Testis (tissue), 3 donors: ENCODE measurements around the gene MRPL37. TPM values are rescaled to one million over a fixed set of nuclear protein-coding genes. Genes with fewer than 3 reads are reported as not detected.

Source experiments
- DNase-seq: peaks from one replicate; pipeline ENCODE4 v3.0.0-alpha.2; 2019
- H3K27ac ChIP-seq, 2 donors: fragments of 200-600 bp; sonication (generic); one replicate each; pipeline ENCODE4 v1.5.1; 2019
- H3K27me3 ChIP-seq: fragments of 200-600 bp; sonication (generic); one replicate; pipeline ENCODE4 v1.5.1; 2019
- H3K36me3 ChIP-seq: fragments of 200-600 bp; sonication (generic); one replicate; pipeline ENCODE4 v1.5.1; 2017; ENCODE audit warnings: low read depth; ENCODE audit errors: missing control alignments
- H3K4me1 ChIP-seq: fragments of 200-600 bp; sonication (generic); one replicate; pipeline ENCODE4 v1.5.1; 2019
- H3K4me3 ChIP-seq, 2 donors: fragments of 200-600 bp; sonication (generic); one replicate each; pipeline ENCODE4 v1.5.1; 2017 to 2019
- H3K9me3 ChIP-seq: fragments of 200-600 bp; sonication (generic); one replicate; pipeline ENCODE4 v1.5.1; 2017
- CTCF ChIP-seq, 3 experiments: fragments of 450-650 bp in 2 of 3; fragments of 200-600 bp in 1 of 3; sonication (generic) in 1 of 3; IDR thresholded peaks; one replicate each; pipeline ENCODE4 v1.5.1; 2016 to 2019; ENCODE audit warnings: antibody characterized with exemption in 3 of 3, mild to moderate bottlenecking in 2 of 3, moderate library complexity in 1 of 3
- POLR2A ChIP-seq: fragments of 450-650 bp; IDR thresholded peaks from one replicate; pipeline ENCODE4 v1.6.1; 2017; ENCODE audit warnings: antibody characterized with exemption, mild to moderate bottlenecking, moderate library complexity
- WGBS, 2 donors: methylation state at CpG; one replicate each; pipeline ENCODE4 v1.1.5; 2018; 5-methylcytosine and 5-hydroxymethylcytosine counted together
- intact Hi-C: fragments of 100-400 bp; cut with DNase I; formaldehyde crosslinking; loops from one replicate; pipeline ENCODE4 v1.15.1; 2023; ENCODE audit warnings: low total_unique reads
- polyA plus RNA-seq: library from polyadenylated mRNA; stranded (reverse); fragments of 350-450 nt; fragmentation: Illumina TruSeq; extraction: RNeasy Lipid Tissue Mini Kit (QIAGEN cat#74804); gene quantifications from one replicate; pipeline ENCODE4 v1.2.3, GENCODE V29; 2014; ENCODE audit warnings: low read depth, low replicate concordance; ENCODE audit not compliant: insufficient read depth
- total RNA-seq, 2 donors: library from RNA; depleted of rRNA; stranded (reverse); fragments of >200 nt; gene quantifications; one replicate each; pipeline ENCODE4 v1.2.3, GENCODE V29; 2016

Gene MRPL37
- total and polyA plus RNA-seq, 3 donors from 2014 or later, result 74.2 to 91.4 (median 89.1) TPM

- no peaks in the 10 kb centered on the region for H3K27me3 ChIP-seq
- peaks cover 15% of the 10 kb centered on the region for H3K4me1 ChIP-seq
- DNase-seq, result no peak
- no peak overlapping the region for H3K27ac ChIP-seq
- no peaks in the 10 kb centered on the region for H3K36me3 ChIP-seq
- no peak overlapping the region for H3K4me3 ChIP-seq
- intact Hi-C loops, result no loop called here
- WGBS, 2 donors, result 89 to 98% methylated on average over 4 to 6 of the region's 6 CpGs
- H3K9me3 ChIP-seq, result no peaks in the 10 kb centered on the region
- TF ChIP-seq POLR2A (no peak), CTCF (IDR thresholded peaks at IDR 0.05) (no peak)
These were observed 65.7 kb downstream of the MRPL37 start for GRCh38 chr1:54265659-54266058.

GRCh38 chr1:54266195-54266594, 66.2 kb downstream of the MRPL37 start:
- no peak overlapping the region for H3K27ac ChIP-seq
- WGBS, 2 donors, result 91 to 98% methylated on average over 2 of the region's 2 CpGs
- intact Hi-C loops, result no loop called here

GRCh38 chr1:54266908-54267307, 66.9 kb downstream of the MRPL37 start:
- WGBS, 2 donors, result 63 to 67% methylated on average over 5 of the region's 5 CpGs
- intact Hi-C loops, result no loop called here
- TF ChIP-seq POLR2A, result no peak
- Histone ChIP-seq H3K36me3 (no peaks in the 10 kb centered on the region), H3K4me1 (peaks cover 19% of the 10 kb centered on the region), H3K27ac (no peak overlapping the region), H3K9me3 (no peaks in the 10 kb centered on the region), H3K4me3 (no peak overlapping the region), H3K27me3 (no peaks in the 10 kb centered on the region)
- DNase-seq, result no peak

More at GRCh38 chr1:54266195-54266594, 66.2 kb downstream of the MRPL37 start:
- peaks cover 12% of the 10 kb centered on the region for H3K4me1 ChIP-seq
- H3K9me3 ChIP-seq, result no peaks in the 10 kb centered on the region
- TF ChIP-seq CTCF (IDR thresholded peaks at IDR 0.05) (no peak), POLR2A (no peak)
- DNase-seq, result no peak
- no peak overlapping the region for H3K4me3 ChIP-seq
- H3K27me3 ChIP-seq, result no peaks in the 10 kb centered on the region
- H3K36me3 ChIP-seq, result no peaks in the 10 kb centered on the region

Other genes with a start within 250 kb of the MRPL37 start
- gene LDLRAD1, start 182.0 kb upstream of the MRPL37 start, total RNA-seq, result 1 to 10 TPM in 1 of 2 donors, under 1 TPM in 1; 0.81 to 1.2 TPM
- 1.1 TPM for gene LDLRAD1, start 182.0 kb upstream of the MRPL37 start, polyA plus RNA-seq
- gene TMEM59, start 147.0 kb upstream of the MRPL37 start, total RNA-seq, result 100 to 1,000 TPM; 209 to 289 TPM
- gene TMEM59, start 147.0 kb upstream of the MRPL37 start, polyA plus RNA-seq, result 338 TPM
- gene TCEANC2, start 146.6 kb upstream of the MRPL37 start, total RNA-seq, result 10 to 100 TPM; 10.7 to 16.1 TPM
- gene TCEANC2, start 146.6 kb upstream of the MRPL37 start, polyA plus RNA-seq, result 14.1 TPM
- under 1 TPM; 0.06 to 0.24 TPM for gene CDCP2, start 47.2 kb upstream of the MRPL37 start, total RNA-seq
- 0.20 TPM for gene CDCP2, start 47.2 kb upstream of the MRPL37 start, polyA plus RNA-seq
- 10 to 100 TPM in 1 of 2 donors, 1 to 10 TPM in 1; 8.7 to 11.5 TPM for gene CYB5RL, start 137 bp upstream of the MRPL37 start, total RNA-seq
- gene CYB5RL, start 137 bp upstream of the MRPL37 start, polyA plus RNA-seq, result 6.3 TPM
- 10 to 100 TPM; 91.6 to 99.0 TPM for gene SSBP3, start 206.2 kb downstream of the MRPL37 start, total RNA-seq
- 88.8 TPM for gene SSBP3, start 206.2 kb downstream of the MRPL37 start, polyA plus RNA-seq